Loucy (cell line): ENCODE results near the gene PGLYRP3.

Experiments used
- H2AFZ ChIP-seq: fragments of 200-600 bp; sonication (generic); 2 replicates; pipeline ENCODE4 v1.6.0; 2016; ENCODE audit warnings: antibody characterized with exemption, mild to moderate bottlenecking, low read length, moderate library complexity
- H3F3A ChIP-seq: fragments of 200-600 bp; 2 replicates; pipeline ENCODE4 v1.6.0; 2016; ENCODE audit warnings: antibody characterized with exemption, low read depth, mild to moderate bottlenecking
- H3K27me3 ChIP-seq: fragments of 200-600 bp; sonication (generic); 2 replicates; pipeline ENCODE4 v1.6.1; 2014; ENCODE audit warnings: low read length, mild to moderate bottlenecking; ENCODE audit not compliant: insufficient read depth, poor library complexity, severe bottlenecking
- H3K36me3 ChIP-seq: fragments of 200-600 bp; sonication (generic); 2 replicates; pipeline ENCODE4 v1.6.1; 2016; ENCODE audit warnings: low read length; ENCODE audit not compliant: insufficient read depth
- H3K4me1 ChIP-seq: fragments of 200-600 bp; sonication (generic); 2 replicates; pipeline ENCODE4 v1.5.1; 2014; ENCODE audit warnings: low read length, mild to moderate bottlenecking; ENCODE audit not compliant: insufficient read depth, poor library complexity, severe bottlenecking
- H3K4me2 ChIP-seq: fragments of 200-600 bp; sonication (generic); 2 replicates; pipeline ENCODE4 v1.6.0; 2014; ENCODE audit warnings: antibody characterized with exemption, low read length, low read depth, mild to moderate bottlenecking; ENCODE audit not compliant: poor library complexity, severe bottlenecking
- H3K4me3 ChIP-seq: fragments of 200-600 bp; sonication (generic); 2 replicates; pipeline ENCODE4 v1.5.1; 2014; ENCODE audit warnings: low read length, mild to moderate bottlenecking, mixed read lengths; ENCODE audit not compliant: poor library complexity, severe bottlenecking
- H3K79me2 ChIP-seq: fragments of 200-600 bp; sonication (generic); 2 replicates; pipeline ENCODE4 v1.6.1; 2014; ENCODE audit warnings: low read length; ENCODE audit not compliant: insufficient read depth
- H3K9ac ChIP-seq: fragments of 200-600 bp; sonication (generic); 2 replicates; pipeline ENCODE4 v1.6.0; 2014; ENCODE audit warnings: mild to moderate bottlenecking, low read depth, low read length, moderate library complexity; ENCODE audit not compliant: poor library complexity, severe bottlenecking
- H3K9me2 ChIP-seq: fragments of 200-600 bp; sonication (generic); replicated peaks from 2 replicates; pipeline ENCODE4 v1.6.1; 2016; ENCODE audit warnings: low read depth, low read length, mixed read lengths
- H3K9me3 ChIP-seq: fragments of 200-600 bp; sonication (generic); 2 replicates; pipeline ENCODE4 v1.6.1; 2014; ENCODE audit warnings: mild to moderate bottlenecking, antibody characterized with exemption, low read length, low read depth; ENCODE audit not compliant: insufficient read depth
- H4K20me1 ChIP-seq: fragments of 200-600 bp; sonication (generic); 2 replicates; pipeline ENCODE4 v1.6.0; 2014; ENCODE audit warnings: antibody characterized with exemption, low read length, mild to moderate bottlenecking; ENCODE audit not compliant: insufficient read depth, poor library complexity, severe bottlenecking
- CTCF ChIP-seq: fragments of 200-600 bp; sonication (generic); conservative IDR thresholded peaks from 2 replicates; pipeline ENCODE4 v1.5.1; 2014; ENCODE audit warnings: mild to moderate bottlenecking, antibody characterized with exemption, low read length
- EZH2phosphoT487 ChIP-seq: fragments of 200-600 bp; IDR thresholded peaks from 2 replicates; pipeline ENCODE4 v1.6.1; 2018; ENCODE audit warnings: antibody characterized with exemption, mild to moderate bottlenecking, moderate library complexity, borderline replicate concordance

The PGLYRP3 gene

DNA sequence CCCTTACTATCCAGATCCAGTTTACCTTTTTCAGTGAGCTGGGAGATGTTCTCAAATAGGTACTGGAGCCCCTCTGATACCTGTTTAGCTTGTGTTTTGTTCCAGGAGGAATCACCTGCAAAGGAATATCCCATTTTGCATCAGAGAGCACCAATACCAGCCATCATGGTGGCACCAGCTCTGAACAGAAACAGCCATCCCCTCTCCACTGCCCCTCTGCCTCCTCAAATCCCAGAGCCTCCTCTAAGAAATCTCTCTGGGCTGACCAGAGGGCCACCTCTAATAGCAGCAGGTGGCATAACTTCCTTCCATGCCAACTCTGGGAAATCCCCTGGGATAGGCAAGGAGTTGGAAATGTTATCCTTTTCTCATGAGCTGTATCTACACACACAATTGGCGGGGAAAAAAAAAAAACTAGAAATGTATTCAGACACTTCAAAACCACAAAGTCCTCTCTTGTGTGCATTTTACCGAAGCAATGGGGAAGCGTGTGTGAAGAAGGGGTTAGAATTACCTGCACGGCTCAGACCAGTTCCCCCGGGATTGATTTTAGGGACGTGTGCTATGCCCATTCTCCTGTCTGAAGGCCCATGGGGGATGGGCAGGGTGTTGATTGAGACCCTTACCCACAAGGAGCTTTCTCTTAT lies 33.4 kb upstream of the PGLYRP3 start:
- H4K20me1 ChIP-seq: no peaks in the 10 kb centered on the region
- no peaks in the 10 kb centered on the region for H3K36me3 ChIP-seq
- H3K79me2 ChIP-seq: no peaks in the 10 kb centered on the region
- H3K9ac ChIP-seq: peak overlapping the region; percentile 60
- no peaks in the 10 kb centered on the region for H3F3A ChIP-seq
- H3K27me3 ChIP-seq: no peaks in the 10 kb centered on the region
- H3K4me3 ChIP-seq: peak overlapping the region; percentile 49
- no peaks in the 10 kb centered on the region for H3K9me3 ChIP-seq
- peak overlapping the region; percentile 70 for H3K4me2 ChIP-seq
- no peak overlapping the region for H2AFZ ChIP-seq
- TF ChIP-seq CTCF: no peak
- no peak for TF ChIP-seq EZH2phosphoT487
- H3K4me1 ChIP-seq: peaks cover 55% of the 10 kb centered on the region
- H3K9me2 ChIP-seq: no peaks in the 10 kb centered on the region

GRCh38 chr1:153345187-153346076 lies 32.7 kb upstream of the PGLYRP3 start:
- Histone ChIP-seq H2AFZ (no peak overlapping the region), H3K4me2 (peak overlapping the region; percentile 70)

GRCh38 chr1:153344718-153345025 lies 31.9 kb upstream of the PGLYRP3 start:
- Histone ChIP-seq H3K9ac (peak overlapping the region; percentile 60), H3K4me3 (peak overlapping the region; percentile 49), H3K36me3 (no peaks in the 10 kb centered on the region), H3K4me1 (peaks cover 70% of the 10 kb centered on the region), H3F3A (no peaks in the 10 kb centered on the region), H2AFZ (no peak overlapping the region), H3K9me2 (no peaks in the 10 kb centered on the region), H4K20me1 (no peaks in the 10 kb centered on the region), H3K4me2 (peak overlapping the region; percentile 70), H3K27me3 (no peaks in the 10 kb centered on the region), H3K79me2 (no peaks in the 10 kb centered on the region), H3K9me3 (no peaks in the 10 kb centered on the region)
- TF ChIP-seq EZH2phosphoT487 (no peak), CTCF (no peak)

More at GRCh38 chr1:153345187-153346076, 32.7 kb upstream of the PGLYRP3 start:
- TF ChIP-seq EZH2phosphoT487 (no peak), CTCF (no peak)
- Histone ChIP-seq H3K9me3 (no peaks in the 10 kb centered on the region), H3K27me3 (no peaks in the 10 kb centered on the region), H3K79me2 (no peaks in the 10 kb centered on the region), H3K4me3 (peak overlapping the region; percentile 49), H3F3A (no peaks in the 10 kb centered on the region), H3K9me2 (no peaks in the 10 kb centered on the region), H3K36me3 (no peaks in the 10 kb centered on the region), H3K9ac (peak overlapping the region; percentile 60), H4K20me1 (no peaks in the 10 kb centered on the region), H3K4me1 (peaks cover 62% of the 10 kb centered on the region)
